HEK293T (cell line): ENCODE measurements around the gene BCL2L11.

Experiments
- BHLHE40 ChIP-seq: fragments of 450-650 bp; IDR thresholded peaks from 2 replicates; pipeline ENCODE4 v1.6.1; 2016; ENCODE audit warnings: mild to moderate bottlenecking, moderate library complexity, borderline replicate concordance
- FOXM1 ChIP-seq: fragments of 450-650 bp; IDR thresholded peaks from 2 replicates; pipeline ENCODE4 v1.6.1; 2017; ENCODE audit warnings: mild to moderate bottlenecking, borderline replicate concordance
- HDGF ChIP-seq: fragments of 450-650 bp; IDR thresholded peaks from 2 replicates; pipeline ENCODE4 v1.6.1; 2017; ENCODE audit warnings: antibody characterized with exemption, borderline replicate concordance
- SP1 ChIP-seq: fragments of 450-650 bp; IDR thresholded peaks from 2 replicates; pipeline ENCODE4 v1.6.1; 2017
- ZNF384 ChIP-seq: fragments of 450-650 bp; IDR thresholded peaks from 2 replicates; pipeline ENCODE4 v1.6.1; 2016

DNA sequence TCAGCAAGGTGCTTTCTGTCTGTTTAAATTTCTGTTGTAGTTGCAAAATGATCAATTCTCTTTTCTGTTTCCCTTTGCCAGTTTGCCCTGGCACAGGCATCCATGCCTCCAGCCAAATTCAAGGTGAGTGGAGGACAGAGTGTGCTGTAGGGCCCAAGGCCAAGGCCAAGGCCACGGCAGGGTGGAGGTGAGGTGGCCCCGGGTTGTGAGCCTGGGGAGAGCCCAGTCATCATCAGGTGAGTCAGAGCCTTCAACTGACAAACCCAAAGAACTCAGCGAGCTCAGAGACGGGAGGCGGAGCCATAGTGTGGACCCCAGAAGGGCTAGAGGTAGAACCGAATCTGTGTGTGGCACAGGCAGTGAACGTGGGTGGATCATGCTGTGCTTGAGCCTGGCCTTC is 55.7 kb downstream of the BCL2L11 start:
- TF ChIP-seq ZNF384 = no peak
- no peak for TF ChIP-seq HDGF
- TF ChIP-seq FOXM1 = no peak
- TF ChIP-seq SP1 = no peak
- TF ChIP-seq BHLHE40 = no peak
